Lower leg skin (tissue), 3 donors: Measurements from ENCODE around the gene ANKRD35.

Experiments used
- POLR2A ChIP-seq, 2 donors: fragments of 450-650 bp; IDR thresholded peaks; one replicate each; pipeline ENCODE4 v1.6.1; 2016 to 2017; ENCODE audit warnings: antibody characterized with exemption in 2 of 2, mild to moderate bottlenecking in 1 of 2, moderate library complexity in 1 of 2
- TF ChIP-seq, protein P1 (sequence below), 3 donors: fragments of 450-650 bp; IDR thresholded peaks; one replicate each; pipeline ENCODE4 v1.5.1; 2016; ENCODE audit warnings: antibody characterized with exemption in 3 of 3, mild to moderate bottlenecking in 3 of 3, moderate library complexity in 2 of 3

DNA sequence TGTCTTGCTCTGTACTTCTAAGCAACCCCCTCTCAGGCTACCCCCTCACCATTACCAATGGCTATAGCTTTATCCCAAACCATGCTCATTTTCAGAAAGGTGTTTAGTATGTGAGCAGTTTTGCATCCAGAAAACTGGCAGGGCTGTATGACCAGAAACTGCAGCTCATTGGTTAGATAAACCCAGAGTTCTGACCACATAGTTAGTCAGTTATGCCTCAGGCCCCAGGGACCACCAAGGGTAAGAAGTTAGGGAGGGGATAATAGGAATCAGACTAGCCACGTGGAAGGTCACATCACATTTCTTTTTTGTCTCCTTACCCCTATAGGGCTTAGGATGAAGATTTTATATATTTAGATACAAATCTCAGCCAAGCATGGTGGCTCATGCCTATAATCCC lies 23.0 kb upstream of the ANKRD35 start:
- no peak for TF ChIP-seq POLR2A (IDR thresholded peaks at IDR 0.05)
- TF ChIP-seq, protein P1, sequence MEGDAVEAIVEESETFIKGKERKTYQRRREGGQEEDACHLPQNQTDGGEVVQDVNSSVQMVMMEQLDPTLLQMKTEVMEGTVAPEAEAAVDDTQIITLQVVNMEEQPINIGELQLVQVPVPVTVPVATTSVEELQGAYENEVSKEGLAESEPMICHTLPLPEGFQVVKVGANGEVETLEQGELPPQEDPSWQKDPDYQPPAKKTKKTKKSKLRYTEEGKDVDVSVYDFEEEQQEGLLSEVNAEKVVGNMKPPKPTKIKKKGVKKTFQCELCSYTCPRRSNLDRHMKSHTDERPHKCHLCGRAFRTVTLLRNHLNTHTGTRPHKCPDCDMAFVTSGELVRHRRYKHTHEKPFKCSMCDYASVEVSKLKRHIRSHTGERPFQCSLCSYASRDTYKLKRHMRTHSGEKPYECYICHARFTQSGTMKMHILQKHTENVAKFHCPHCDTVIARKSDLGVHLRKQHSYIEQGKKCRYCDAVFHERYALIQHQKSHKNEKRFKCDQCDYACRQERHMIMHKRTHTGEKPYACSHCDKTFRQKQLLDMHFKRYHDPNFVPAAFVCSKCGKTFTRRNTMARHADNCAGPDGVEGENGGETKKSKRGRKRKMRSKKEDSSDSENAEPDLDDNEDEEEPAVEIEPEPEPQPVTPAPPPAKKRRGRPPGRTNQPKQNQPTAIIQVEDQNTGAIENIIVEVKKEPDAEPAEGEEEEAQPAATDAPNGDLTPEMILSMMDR (IDR thresholded peaks at IDR 0.05): no peak
